COLO829 (cell line): Measurements from ENCODE around the gene AP3D1.
A peak's percentile ranks its signal among the peaks of the same experiment; 100 is the strongest.
"Not testable (repeated sequence)": the region's sequence is repeated elsewhere in the genome, so short reads cannot be mapped to it uniquely, and the experiment has no call there.

Source experiments
- DNase-seq: peaks from one replicate; pipeline ENCODE4 v3.0.0; 2012; ENCODE audit warnings: low spot score

AP3D1 gene

GRCh38 chr19:2109046-2109864 lies 42.1 kb downstream of the AP3D1 start:
- no peak for DNase-seq

GRCh38 chr19:2108251-2109016 lies 42.9 kb downstream of the AP3D1 start:
- no peak for DNase-seq

- DNase-seq = no peak
These were observed 48.2 kb downstream of the AP3D1 start for GRCh38 chr19:2103045-2103707.

GRCh38 chr19:2101417-2102335 lies 49.7 kb downstream of the AP3D1 start:
- DNase-seq = no peak

GRCh38 chr19:2100719-2101061 lies 50.7 kb downstream of the AP3D1 start:
- no peak for DNase-seq

- DNase-seq = no peak
These were observed 51.2 kb downstream of the AP3D1 start for GRCh38 chr19:2099937-2100718.

- no peak for DNase-seq
These were observed 52.3 kb downstream of the AP3D1 start for GRCh38 chr19:2099054-2099501.

GRCh38 chr19:2097886-2098327 lies 53.5 kb downstream of the AP3D1 start:
- DNase-seq = no peak

GRCh38 chr19:2097203-2097885 lies 54.0 kb downstream of the AP3D1 start:
- DNase-seq = no peak

- peak; percentile 96 for DNase-seq
These were observed 54.7 kb downstream of the AP3D1 start, which contains the start of gene IZUMO4 for GRCh38 chr19:2096480-2097202. Gene IZUMO4 (plus strand): TSS chr19:2096915. CDS start chr19:2096946, 31 bp downstream.

GRCh38 chr19:2096034-2096479 lies 55.3 kb downstream of the AP3D1 start, which contains the start of gene MOB3A:
Gene MOB3A (minus strand): TSS chr19:2096326. CDS start chr19:2078560, 17,766 bp downstream.
- DNase-seq = peak; percentile 77

GRCh38 chr19:2091926-2092525 lies 59.3 kb downstream of the AP3D1 start:
- not testable (repeated sequence) for DNase-seq

GRCh38 chr19:2089727-2090053 lies 61.7 kb downstream of the AP3D1 start:
- no peak for DNase-seq

GRCh38 chr19:2089001-2089711 lies 62.2 kb downstream of the AP3D1 start:
- no peak for DNase-seq

GRCh38 chr19:2087621-2088100 lies 63.7 kb downstream of the AP3D1 start:
- no peak for DNase-seq

- not testable (repeated sequence) for DNase-seq
These were observed 64.4 kb downstream of the AP3D1 start for GRCh38 chr19:2086695-2087620.
